ENCODE data around the gene NANOS2.
"Not testable (repeated sequence)": the region's sequence is repeated elsewhere in the genome, so short reads cannot be mapped to it uniquely, and the experiment has no call there.

Gene NANOS2

GRCh38 chr19:45927565-45928261 is 13.1 kb upstream of the NANOS2 start:
- FAIRE-seq: no peak

DNA sequence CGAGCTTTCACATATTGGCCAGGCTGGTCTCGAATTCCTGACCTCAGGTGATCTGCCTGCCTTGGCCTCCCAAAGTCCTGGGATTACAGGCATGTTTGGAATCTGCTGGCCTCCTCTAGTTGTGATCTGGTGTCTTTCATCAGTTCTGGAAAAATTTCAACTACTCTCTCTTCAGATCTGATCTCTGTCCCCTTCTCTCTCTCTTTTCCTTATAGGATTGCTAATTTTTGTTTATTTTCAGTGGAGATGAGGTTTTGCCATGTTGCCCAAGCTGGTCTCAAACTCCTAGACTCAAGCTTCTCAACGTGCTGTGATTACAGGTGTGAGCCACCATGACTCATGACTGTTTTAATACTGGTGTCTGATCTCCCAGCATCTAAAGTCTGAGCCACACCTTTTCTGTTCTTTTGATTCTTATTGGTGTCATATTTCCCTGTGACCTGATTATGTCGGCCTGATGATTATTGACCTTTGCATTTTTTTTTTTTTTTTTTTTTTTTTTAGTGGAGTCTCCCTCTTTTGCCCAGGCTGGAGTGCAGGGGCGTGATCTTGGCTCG is 10.4 kb upstream of the NANOS2 start:
- FAIRE-seq: no peak

GRCh38 chr19:45922281-45922680 is 7.7 kb upstream of the NANOS2 start:
- no peak for FAIRE-seq

- FAIRE-seq: no peak
Observed at GRCh38 chr19:45920458-45920857, 5.9 kb upstream of the NANOS2 start.

GRCh38 chr19:45919678-45920077 is 5.1 kb upstream of the NANOS2 start:
- FAIRE-seq: no peak

GRCh38 chr19:45918721-45919120 is 4.1 kb upstream of the NANOS2 start:
- FAIRE-seq: no peak

DNA sequence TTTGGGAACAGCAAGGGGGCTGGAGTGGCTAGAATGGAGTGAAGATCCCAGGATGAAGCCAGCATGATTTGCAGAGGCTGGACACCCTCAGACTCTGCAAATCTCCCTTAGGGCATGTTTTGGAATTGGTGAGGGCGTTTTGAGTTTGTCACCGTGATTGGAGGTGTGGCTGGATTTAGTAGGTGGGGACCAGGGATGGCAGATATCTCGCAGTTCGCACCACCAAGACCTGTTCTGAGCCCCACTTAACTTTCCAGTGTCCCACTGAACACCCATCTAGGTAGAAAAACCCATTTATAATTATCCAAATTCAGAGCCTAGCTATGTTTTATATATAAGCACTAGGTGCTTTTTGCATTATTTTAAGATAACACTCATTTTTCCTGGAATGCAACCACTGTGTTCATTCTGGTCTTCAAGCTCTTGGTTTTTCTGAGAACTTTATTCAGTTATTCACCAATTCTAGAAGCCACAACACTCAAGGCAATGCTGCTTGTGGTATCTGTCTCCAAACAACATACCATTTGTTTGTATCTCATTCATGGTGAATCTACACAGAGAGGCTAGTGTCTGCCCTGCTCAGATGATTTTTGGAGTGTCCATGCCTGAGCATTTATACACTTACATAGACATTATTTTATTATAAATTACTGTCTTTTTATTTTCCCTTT is 3.0 kb upstream of the NANOS2 start:
- no peak for FAIRE-seq

DNA sequence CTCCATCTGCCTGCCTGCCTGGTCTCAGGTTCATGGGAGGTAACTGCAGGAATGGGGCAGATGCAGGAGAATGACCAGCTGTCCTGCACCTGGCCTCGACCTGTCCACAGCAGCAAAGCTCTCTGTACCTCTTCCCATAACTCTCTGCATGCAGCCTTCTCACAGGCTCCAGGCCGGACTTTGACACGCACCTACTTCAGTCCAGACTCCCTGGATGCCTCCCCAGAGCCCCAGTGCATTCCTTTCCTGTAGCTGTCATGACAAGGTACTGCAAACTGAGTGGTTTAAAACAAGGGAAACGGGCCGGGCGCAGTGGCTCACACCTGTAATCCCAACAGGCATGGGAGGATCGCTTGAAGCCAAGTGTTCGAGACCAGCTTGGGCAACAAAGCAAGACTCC is 3.3 kb downstream of the NANOS2 start:
- FAIRE-seq: no peak

GRCh38 chr19:45908956-45909355 is 5.6 kb downstream of the NANOS2 start:
- no peak for FAIRE-seq

DNA sequence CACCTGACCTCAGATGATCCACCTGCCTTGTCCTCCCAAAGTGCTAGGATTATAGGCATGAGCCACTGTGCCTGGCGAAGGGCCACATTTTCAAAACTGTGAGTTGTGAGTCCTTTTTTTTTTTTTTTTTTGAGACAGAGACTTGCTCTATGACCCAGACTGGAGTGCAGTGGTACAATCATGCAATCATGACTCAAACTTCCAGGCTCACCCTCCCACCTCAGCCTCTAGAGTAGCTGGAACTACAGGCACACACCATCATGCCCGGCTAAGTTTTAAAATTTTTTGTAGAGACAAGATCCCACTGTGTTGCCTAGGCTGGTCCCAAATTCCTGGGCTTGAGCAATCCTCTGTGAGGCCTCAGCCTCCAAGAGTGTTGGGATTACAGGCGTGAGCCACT is 8.4 kb downstream of the NANOS2 start:
- no peak for FAIRE-seq

GRCh38 chr19:45905011-45905410 is 9.6 kb downstream of the NANOS2 start:
- FAIRE-seq: no peak

DNA sequence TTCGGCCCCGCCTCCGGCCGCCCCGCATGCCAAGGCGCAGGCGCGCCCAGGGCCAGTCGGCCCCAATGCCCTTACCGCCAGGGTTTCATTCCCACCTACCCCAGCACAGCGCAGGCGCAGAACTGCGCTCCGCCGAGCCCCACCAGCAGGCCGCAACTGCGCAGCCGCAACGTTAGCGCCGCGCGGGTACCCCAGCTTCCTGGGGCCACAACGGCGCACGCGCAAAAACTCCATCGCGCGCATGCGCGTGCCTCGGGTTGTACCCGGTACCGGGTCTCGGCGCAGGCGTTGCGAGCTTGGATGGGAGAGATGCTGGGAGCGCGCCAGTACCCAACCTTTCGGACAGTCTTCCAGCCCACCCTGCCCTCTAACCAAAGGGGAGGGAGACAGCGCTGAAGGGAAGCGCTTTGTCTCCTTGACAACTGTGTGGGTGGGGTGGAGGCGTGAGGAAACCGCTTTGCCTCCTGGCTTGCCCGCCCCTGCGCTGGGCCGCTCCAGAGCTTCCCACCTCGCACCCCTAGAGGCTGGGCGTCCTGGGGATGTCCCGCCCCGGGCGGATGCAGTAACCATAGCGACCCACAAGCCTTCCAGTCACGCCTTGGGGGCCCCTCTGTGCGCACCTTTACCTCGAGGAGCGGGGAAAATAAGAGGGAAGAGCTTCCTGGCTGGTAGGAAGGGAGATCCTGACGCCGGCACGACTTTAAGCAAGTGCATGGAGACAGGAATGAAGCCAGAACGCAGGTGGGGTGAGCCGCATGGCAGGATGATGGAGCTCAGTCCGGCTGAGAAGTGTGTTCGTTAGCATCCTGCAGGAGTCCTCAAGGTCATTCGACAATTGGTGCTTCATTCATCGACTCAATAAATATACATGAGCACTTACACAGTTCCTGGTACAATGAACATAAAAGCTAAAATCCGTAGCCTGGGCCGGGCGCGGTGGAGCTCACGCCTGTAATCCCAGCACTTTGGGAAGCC is 11.6 kb downstream of the NANOS2 start:
- FAIRE-seq: peak; percentile 66

DNA sequence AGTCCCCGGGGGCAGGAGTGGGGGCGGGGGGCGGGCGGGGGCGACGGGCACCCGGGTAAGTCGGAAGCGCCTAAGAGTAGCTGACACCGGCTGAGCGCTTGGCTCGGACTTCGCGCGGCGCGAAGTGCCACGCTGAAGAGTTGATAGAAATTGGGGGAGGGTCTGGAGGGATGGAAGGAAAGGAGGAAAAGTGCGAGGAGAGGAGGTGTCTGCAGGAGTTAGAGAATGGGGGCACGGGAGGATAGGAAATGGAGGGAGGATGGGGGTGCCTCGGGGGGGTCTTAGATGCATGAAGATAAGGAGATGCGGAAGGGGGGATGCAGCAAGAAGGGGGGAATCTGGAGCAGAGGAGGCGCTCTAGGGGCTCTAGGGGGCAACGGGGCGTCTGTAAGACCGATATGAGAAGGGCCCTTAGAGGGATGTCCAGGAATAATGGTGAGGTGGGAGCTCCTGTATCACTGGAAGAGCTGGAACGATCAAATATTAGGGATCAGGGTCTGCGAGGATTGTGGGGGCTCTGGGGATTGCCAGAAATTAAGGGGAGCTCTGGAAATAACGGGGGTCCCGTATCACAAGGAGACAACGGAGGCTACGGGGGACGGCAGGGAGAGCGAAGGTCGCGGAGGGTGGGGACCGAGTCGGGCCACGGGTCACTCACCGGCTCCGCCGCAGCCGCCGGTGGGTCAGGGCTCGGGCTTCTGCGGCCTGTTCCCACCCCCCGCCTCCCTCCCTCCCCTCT is 12.5 kb downstream of the NANOS2 start, which contains the start of gene MYPOP:
Gene MYPOP (minus strand): TSS at position 702 of the 739 bp plus-strand sequence. CDS start 840 bp downstream, outside the sequence.
- FAIRE-seq: no peak

DNA sequence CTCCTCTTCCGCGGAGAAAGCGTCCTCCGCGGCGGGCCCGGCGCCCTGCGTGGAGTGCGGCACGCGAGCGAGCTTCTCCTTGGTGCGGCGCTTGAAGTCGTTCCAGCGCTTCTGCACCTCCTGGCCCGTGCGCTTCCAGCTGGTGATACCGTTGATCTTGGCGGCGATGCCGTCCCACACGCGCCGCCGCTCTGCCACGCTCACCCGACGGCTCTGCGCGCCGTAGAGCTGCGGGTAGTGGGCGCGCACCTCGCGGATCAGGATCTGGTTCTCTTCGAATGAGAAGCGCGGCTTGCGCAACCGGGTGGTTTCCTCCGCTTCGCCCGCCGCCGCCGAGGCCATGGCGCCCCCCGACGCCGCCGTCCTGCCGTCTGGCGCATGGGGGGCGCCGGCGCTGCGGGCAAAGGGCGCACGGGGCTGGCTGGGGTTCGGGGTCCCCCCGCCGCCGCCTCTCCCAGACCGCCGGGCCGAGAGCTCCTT is 13.1 kb downstream of the NANOS2 start:
- FAIRE-seq: no peak

GRCh38 chr19:45900738-45901431 is 13.7 kb downstream of the NANOS2 start:
- no peak for FAIRE-seq

- FAIRE-seq: no peak
Observed at GRCh38 chr19:45899919-45900589, 14.5 kb downstream of the NANOS2 start.

DNA sequence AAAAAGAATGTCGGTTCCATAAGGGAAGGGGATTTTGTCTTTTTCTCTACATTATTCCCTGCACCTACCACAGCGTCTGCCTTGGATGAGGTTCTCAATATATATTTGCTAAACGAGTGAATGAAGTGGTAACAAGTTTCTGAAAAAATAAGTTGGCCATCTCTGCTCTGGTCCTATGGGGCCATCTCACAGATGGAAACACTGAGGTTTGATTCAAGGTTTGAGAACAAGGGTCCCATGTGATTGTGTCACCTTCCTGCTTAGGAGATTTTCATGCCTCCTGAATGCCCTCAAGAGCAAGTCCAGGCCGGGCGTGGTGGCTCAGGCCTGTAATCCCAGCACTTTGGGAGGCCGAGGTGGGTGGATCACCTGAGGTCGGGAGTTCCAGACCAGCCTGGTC is 15.3 kb downstream of the NANOS2 start:
- no peak for FAIRE-seq

GRCh38 chr19:45897261-45897812 is 17.2 kb downstream of the NANOS2 start:
- FAIRE-seq: no peak

DNA sequence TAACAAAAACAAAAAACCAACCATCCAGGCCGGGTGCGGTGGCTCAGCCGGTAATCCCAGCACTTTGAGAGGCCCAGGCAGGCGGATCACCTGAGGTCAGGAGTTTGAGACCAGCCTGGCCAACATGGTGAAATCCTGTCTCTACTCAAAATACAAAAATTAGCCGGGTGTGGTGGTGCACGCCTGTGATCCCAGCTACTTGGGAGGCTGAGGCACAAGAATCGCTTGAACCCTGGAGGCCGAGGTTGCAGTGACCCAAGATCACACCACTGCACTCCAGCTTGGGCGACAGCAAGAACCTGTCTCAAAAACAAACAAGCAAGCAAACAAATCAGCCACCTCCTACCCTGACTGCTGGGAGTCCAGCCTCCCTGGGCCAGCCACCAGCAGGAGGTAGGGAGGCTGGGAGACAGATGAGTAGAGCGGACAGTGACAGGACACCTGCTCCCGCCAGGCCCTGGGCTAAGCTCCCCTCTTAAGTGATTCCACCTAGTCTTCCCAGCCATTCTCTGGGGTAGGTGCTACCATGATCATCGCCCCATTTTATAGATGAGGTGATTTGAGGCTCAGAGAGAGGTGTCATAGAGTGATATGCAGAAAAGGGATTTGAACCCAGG is 18.5 kb downstream of the NANOS2 start:
- FAIRE-seq: not testable (repeated sequence)

GRCh38 chr19:45895519-45895972 is 19.0 kb downstream of the NANOS2 start:
- FAIRE-seq: no peak

All from islet of Langerhans (tissue), 1 donor.